ENCODE results near the gene SYNDIG1.

The SYNDIG1 gene

GRCh38 chr20:24694157-24694726 lies 224.8 kb downstream of the SYNDIG1 start:
- DNase-seq (ENCODE audit: low spot score), result no peak

DNA sequence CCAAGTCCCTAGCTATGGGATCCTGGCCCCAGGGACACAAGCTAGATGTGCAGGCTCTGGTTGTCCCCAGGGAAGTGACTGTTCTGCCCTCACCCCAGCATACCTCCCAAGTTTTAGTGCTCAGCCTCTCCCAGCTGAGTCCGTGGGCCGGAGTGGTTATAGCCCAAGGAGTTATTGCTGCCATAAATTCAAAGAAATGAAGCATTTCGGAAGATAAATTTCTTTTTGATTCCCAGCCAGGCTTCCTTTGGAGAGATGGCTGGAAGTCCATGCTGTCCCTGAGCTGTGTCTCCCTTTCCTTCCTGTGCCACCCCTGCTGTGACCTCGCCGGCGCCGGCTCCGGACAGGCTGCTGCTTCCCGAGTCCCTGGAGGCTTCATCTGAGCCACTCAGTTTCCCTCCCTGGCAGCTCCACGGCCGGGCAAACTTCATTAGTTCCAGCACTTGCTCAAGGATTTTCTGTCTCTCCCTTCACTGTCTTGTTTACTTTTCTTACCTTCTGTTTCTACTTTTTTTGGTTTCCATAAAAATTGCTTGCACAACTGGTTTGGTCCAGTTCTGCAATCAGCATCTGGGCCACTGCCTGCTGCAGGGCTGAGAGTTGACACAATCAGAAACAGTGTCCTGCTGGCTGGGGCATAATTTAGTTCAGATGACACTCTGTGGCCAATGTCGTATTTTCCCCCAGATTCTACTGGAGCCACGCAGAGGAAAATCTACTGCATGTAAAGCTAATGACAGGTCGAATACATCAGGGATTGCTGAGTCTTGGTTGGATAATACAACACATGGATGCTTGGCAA lies 225.5 kb downstream of the SYNDIG1 start:
- no peak for DNase-seq (ENCODE audit: low spot score)

GRCh38 chr20:24695529-24696225 lies 226.2 kb downstream of the SYNDIG1 start:
- no peak for DNase-seq (ENCODE audit: low spot score)

DNA sequence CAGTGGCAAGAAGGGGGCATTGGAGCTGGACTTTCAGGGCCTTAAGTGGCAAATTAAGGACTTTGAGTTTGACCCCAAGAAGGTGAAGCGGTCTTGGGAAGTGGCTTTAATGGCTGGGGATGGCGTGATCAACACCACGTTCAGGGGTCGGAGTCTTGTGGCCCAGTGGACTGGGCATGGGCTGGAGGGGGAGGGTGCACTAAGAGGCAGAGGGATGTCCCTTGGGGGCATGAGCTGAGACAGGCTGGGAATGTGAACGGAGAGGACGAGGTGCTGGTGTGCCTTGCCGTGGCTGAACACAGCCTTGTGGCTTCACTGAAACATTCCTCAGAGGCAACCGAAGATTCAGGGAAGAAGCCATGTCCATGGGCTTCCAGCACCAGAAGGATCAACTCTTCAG lies 227.0 kb downstream of the SYNDIG1 start:
- no peak for DNase-seq (ENCODE audit: low spot score)

DNA sequence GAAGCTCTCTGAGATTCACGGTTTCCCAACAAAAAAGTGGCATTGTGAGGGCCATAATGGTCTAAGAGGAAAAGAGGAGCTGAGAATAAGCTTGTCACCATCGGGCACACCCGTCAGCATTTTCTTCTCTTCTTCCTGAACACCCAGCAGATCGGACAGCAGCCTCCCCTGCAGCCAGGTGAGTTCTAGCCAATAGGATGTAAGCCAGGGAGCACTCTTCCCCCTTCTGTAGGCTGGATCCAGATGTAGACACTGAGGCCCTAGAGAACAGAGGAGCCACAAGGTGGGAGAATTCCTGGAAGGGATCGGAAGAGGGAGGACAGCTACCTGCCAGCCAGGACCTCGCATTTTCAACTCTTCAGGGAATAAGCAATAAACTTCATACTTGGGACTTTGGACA lies 228.0 kb downstream of the SYNDIG1 start:
- DNase-seq (ENCODE audit: low spot score), result no peak

- no peak for DNase-seq (ENCODE audit: low spot score)
Measured at GRCh38 chr20:24698189-24698588, 228.8 kb downstream of the SYNDIG1 start.

DNA sequence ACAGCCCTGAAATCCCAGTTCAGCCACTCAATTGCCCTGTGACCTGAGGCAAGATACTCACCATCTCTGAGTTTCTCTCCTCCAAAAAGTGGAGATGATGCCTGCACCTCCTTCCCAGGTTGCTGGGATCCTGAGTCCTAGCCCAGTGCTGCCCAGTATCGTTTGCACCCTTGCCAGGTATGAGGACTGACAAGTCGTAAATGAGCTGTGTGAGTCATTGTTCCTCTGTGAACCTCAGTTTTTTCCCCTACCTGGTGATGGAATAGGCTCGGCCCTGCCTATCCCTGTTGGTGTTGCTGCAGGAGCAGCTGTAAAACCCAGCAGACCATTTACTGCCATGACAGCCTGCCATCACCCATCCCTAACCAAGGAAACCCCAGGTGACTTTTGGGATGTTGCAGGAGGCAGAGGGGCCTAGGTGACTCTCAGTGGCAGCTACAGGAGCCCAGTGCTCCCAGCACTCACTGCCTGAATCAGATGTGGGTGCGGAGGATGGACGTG lies 229.3 kb downstream of the SYNDIG1 start:
- DNase-seq (ENCODE audit: low spot score), result no peak

DNA sequence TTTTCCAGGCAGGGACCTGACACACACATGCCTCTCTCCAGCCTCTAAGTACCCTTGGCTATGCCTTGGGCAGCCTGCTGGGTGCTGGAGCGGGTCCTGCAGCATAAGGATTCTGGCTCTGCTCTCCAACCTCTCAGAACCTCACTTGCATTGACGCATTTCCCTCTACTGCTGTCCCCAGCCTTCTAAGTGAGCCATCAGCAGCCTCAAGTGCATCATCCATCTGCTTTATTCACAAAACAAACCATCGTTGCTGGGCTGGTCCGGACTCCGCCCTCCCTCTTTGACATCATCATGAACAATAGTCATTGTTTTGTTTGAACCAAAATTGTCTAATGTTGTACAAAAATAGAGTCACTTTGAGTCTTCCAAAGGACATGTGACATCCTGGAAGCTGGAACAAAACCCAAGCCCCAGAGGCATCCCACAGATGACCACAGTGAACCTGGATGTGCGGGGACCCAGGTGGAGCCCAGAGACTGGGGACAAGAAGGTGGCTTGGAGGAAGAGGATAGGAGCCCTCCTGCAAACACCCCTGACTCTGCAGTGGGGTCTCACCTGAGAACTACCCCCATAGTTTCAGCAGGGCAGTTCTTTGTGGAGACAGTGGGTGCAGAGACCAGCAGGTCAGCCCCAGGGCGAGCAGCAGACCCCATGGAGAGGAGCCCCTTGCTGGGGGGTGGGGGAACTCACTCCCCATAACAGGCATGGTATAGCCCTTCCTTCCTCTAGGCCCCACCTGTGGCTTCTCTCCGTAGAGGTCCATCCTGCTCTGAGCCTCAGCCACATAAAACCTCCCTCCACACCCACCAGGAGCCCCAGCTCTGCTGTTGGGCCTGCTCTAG lies 230.1 kb downstream of the SYNDIG1 start:
- no peak for DNase-seq (ENCODE audit: low spot score)

DNA sequence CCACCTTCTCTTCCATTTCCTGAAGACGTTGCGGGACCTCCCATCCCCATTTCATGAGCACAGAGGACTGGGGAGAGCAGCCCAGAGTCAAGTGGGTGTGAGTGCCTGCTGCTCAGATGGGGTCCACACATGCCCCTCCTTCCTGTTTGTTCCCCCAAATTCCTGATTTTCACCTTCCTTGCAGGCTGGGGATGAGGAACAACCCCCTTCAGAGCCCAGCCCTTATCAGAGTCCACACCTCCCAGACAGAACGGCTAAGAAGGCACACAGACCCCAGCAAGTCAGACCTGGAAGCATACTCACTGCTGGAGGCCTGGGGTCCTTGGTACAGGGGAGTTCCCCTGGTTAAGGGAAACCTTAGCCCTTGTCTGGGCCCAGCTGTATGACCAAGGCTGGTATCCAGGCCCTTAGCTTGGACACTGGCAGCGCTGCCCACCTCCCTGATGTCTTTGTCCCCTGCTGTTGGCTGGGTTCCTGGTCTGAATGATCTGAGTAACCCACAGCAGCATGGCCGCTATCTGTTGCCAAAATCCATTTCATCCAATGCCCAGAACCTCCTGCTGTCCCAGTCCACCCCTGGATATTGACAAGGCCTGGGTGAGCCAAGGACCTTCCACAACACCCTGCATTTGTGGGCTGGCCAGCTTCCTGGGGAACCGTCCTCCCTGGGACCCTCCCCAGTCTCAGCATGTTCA lies 230.9 kb downstream of the SYNDIG1 start:
- DNase-seq (ENCODE audit: low spot score), result no peak

- no peak for DNase-seq (ENCODE audit: low spot score)
Measured at GRCh38 chr20:24701027-24701426, 231.6 kb downstream of the SYNDIG1 start.

DNA sequence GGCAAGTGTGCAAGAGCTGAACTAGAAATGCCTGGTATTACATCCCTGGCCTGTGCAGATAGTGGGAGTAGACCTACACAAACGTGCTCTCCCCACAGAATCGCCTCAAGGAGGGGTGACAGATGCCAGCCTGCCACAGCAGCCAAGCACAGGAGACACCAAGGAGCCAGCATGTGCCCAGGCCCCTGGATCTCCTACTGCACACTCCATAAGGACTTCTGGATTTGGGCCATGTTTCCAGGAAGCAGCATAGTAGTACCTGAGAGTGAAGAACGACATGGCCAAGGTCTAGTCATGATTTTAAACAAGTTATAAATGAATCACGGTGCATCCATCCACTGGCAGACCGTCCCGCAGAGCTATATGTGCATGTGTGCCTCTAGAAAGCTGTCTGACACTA lies 232.2 kb downstream of the SYNDIG1 start:
- no peak for DNase-seq (ENCODE audit: low spot score)

- no peak for DNase-seq (ENCODE audit: low spot score)
Measured at GRCh38 chr20:24702501-24703283, 233.3 kb downstream of the SYNDIG1 start.

DNA sequence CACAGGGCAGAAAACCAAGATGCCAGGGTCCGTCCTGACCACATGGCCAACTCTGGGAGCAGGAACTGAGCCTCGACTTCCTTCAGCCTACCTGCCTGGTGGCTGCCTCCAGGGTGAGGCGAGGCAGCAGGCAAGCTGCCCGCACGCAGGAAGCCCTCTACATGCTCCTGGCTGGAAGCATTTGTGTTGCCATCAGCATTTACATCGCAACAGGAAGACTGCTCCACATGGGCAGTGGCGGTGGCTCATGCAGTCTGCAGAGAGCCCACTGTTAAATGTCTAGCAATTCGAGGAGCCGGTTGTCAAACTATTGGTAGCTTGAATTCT lies 233.8 kb downstream of the SYNDIG1 start:
- no peak for DNase-seq (ENCODE audit: low spot score)

DNA sequence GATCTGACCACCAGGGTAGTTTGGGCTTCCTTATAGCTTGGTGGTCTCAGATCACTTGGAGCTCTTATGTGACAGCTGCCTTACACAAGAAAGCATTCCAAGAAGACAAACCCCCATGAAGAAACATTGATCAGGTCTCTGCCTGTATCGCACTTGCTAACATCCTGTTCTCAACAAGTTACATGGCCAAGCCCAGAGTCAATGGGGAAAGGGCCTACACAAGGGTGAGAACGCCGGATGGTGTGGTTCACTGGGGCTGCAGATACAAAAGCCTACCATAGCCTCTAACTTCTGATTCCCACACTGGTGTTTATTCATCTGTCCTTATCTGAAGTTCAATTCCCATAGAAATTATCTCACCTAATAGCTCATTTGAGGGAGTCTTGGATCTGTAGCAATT lies 235.5 kb downstream of the SYNDIG1 start:
- no peak for DNase-seq (ENCODE audit: low spot score)

- no peak for DNase-seq (ENCODE audit: low spot score)
Measured at GRCh38 chr20:24705486-24705885, 236.1 kb downstream of the SYNDIG1 start.

DNA sequence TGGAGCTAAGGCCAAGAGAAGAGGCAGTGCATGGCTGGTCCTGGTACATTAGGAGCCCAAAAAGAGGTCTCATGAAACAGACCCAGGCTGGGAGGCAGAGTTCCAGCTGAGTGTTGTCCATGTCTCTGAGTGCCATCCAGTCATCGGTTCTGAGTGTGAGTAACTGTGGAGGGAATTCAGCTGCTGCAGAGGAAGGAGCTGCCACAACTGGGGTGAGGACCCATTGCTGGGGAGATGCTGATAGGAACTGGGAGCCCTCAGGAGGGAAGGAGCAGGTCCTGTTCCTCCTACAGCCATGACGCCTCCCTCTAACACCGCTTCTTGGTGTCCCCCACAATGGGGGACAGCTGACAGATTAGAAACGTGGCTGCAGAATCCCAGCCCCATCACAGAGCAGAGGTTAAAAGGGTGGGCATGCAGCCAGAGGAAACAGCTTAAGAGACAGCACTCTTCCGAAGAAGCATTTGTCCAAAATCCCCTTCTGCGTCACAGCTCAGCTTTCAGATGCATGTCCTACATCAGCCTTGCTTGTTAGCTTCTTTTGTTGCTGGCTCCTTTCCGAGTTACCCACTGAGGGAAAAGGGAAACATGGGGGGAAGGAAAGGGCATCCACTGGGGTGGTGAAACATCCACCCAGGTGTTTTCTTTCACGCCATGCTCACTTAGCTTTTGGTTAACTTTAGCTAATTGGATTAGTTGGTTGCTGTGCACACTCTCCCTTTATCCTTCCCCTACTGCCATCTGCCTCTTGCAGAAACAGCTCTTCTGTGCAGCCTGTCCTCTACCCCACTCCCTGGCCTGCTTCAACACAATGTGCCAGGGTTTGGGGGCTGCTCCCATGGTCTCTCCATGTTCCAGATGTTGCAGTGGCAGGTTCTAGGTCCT lies 239.2 kb downstream of the SYNDIG1 start:
- no peak for DNase-seq (ENCODE audit: low spot score)
